ENCODE results near the gene SNAP47.

GRCh38 chr1:227766653-227767277, 31.5 kb downstream of the SNAP47 start:
- TF ChIP-seq PATZ1 (CRISPR knock-in tag; IDR thresholded peaks at IDR 0.05; ENCODE audit: borderline replicate concordance) (no peak), PPARA (CRISPR knock-in tag; IDR thresholded peaks at IDR 0.05; ENCODE audit: borderline replicate concordance) (no peak), GLIS3 (CRISPR knock-in tag; IDR thresholded peaks at IDR 0.05) (no peak), OSR1 (CRISPR knock-in tag; IDR thresholded peaks at IDR 0.05) (no peak), ZNF8 (CRISPR knock-in tag; IDR thresholded peaks at IDR 0.05) (no peak), ZFP30 (CRISPR knock-in tag; IDR thresholded peaks at IDR 0.05) (no peak), SNAI2 (CRISPR knock-in tag; IDR thresholded peaks at IDR 0.05) (no peak)

Measured in SK-N-SH treated with all-trans-retinoic acid at 6 μM for 48 hours (cell line).